Measurements from ENCODE around the gene MYLK3.

Gene MYLK3

DNA sequence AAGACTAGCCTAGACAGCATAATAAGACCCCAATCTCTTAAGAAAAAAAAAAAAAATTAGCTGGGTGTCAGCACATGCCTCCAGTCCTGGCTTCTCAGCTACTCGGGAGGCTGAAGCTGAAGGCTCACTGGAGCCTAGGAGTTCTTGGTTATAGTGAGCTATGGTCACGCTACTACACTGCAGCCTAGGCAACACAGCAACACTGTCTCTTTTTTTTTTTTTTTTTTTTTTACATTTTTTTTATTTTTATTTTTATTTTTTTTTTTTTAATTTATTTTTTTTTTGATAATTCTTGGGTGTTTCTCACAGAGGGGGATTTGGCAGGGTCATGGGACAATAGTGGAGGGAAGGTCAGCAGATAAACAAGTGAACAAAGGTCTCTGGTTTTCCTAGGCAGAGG is 54.5 kb downstream of the MYLK3 start:
- H3K4me3 ChIP-seq (ENCODE audit: low read depth, low read length), result no peak overlapping the region
- no peak for TF ChIP-seq CTCF (IDR thresholded peaks at IDR 0.05; ENCODE audit: insufficient read depth, low read depth, low read length, missing control alignments)
- DNase-seq (ENCODE audit: low read depth), result no peak

DNA sequence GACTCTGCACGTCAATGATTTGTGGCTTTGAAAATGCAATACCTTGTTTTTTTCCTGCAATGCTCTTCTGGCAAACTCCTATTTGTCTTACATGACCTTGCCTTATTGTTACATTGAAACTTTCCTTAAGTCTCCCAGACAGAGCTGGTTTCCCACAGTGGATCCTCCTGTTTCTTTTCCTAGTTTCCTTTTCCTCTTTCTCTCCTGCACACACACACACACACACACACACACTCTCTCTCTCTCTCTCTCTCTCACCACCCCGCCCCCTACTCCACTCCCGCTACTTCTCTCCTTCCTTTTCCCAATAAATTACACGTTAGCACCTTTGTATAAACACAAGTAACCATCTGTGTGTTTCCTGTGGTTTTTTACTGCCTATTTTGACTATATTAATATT is 56.4 kb downstream of the MYLK3 start:
- TF ChIP-seq CTCF (IDR thresholded peaks at IDR 0.05; ENCODE audit: insufficient read depth, low read depth, low read length, missing control alignments), result no peak
- H3K4me3 ChIP-seq (ENCODE audit: low read depth, low read length), result peak overlapping the region; percentile 95
- peak; percentile 8 for DNase-seq (ENCODE audit: low read depth)

- peak; percentile 24 for DNase-seq (ENCODE audit: low read depth)
- peak overlapping the region; percentile 95 for H3K4me3 ChIP-seq (ENCODE audit: low read depth, low read length)
- TF ChIP-seq CTCF (IDR thresholded peaks at IDR 0.05; ENCODE audit: insufficient read depth, low read depth, low read length, missing control alignments), result no peak
These were observed 57.6 kb downstream of the MYLK3 start for GRCh38 chr16:46690281-46691178.

GRCh38 chr16:46689365-46690280 is 58.5 kb downstream of the MYLK3 start, which contains the start of gene ORC6:
Gene ORC6 (plus strand): TSS chr16:46689659. CDS start chr16:46689706, 47 bp downstream.
- TF ChIP-seq CTCF (IDR thresholded peaks at IDR 0.05; ENCODE audit: insufficient read depth, low read depth, low read length, missing control alignments), result peak; percentile 58

DNA sequence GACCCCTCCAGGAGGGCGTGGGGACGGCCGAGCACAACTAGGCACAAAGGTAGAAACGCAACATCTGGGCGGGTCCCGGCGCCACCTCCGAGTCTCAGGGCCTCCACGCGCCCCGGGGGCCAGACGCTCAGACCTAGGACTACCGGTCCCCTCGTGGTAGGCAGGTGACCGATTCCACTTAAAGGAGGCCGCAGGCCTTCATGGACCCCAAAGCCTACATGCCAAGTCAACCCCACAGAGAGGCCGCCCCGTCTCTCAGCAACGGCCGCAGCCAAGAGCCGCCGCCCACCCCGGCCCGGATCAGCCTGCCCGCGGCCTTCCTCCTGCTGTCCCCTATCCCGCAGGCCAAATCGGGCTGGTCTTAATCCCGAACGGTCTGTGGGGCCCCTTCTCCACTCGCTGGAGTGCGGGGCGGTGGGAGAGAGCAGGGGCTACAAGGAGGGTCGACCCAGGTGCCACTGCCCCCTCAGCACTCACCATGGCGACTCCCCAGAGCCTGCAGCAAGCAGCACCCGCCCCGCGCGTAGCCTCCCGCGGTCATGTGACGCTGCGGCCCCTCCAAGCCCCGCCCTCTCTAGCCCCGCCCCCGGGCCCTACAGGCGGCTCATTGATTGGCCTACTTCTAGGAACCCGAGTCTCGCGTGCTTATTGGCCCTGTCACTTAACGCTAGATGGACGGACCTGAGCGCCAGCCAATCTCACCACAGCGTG is 59.3 kb downstream of the MYLK3 start, which contains the start of gene VPS35:
TSS of gene VPS35 (minus strand) at position 525 of the 711 bp plus-strand sequence. CDS start at position 480, 45 bp downstream.
- peak within 1 kb of the TSS; percentile 95 for H3K4me3 ChIP-seq (ENCODE audit: low read depth, low read length)
- no peak for TF ChIP-seq CTCF (IDR thresholded peaks at IDR 0.05; ENCODE audit: insufficient read depth, low read depth, low read length, missing control alignments)
- peak; percentile 99 for DNase-seq (ENCODE audit: low read depth)

More at GRCh38 chr16:46689365-46690280, 58.5 kb downstream of the MYLK3 start, which contains the start of gene ORC6:
- peak within 1 kb of the TSS; percentile 95 for H3K4me3 ChIP-seq (ENCODE audit: low read depth, low read length)
- peak; percentile 98 for DNase-seq (ENCODE audit: low read depth)

DNA sequence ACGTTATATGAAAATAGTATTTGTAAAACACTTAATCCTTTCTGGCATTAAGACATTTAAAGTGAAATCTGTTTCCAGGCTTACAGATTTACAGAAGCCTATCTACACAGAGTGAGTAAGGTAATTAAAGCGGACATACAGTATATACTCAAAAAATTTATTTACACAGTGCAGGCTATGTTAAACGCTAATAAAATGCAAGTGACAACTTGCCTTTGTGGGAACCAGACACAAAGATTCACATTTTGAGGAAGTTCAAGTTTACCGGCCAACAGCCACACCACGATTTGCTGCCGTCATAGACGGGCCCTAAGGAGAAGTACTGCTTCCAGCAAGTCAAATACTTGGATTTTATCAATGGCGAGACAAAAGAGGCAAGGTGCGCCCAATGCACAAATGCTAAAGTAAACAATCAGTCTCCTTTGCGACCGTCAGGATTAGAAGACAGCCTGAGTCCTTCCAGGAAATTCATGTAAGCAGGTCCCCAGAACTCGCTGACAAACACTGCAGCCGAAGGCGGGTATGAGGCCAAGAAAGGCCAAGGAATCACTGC is 60.0 kb downstream of the MYLK3 start:
- DNase-seq (ENCODE audit: low read depth), result no peak
- H3K4me3 ChIP-seq (ENCODE audit: low read depth, low read length), result peak overlapping the region; percentile 95
- peak; percentile 39 for TF ChIP-seq CTCF (IDR thresholded peaks at IDR 0.05; ENCODE audit: insufficient read depth, low read depth, low read length, missing control alignments)
